Neuronal stem cell (in vitro differentiated cells): Measurements from ENCODE around the gene ANO9.

Experiments
- DNase-seq: peaks from one replicate; pipeline ENCODE4 v3.0.0-alpha.2; 2013; ENCODE audit warnings: low spot score
- H2AFZ ChIP-seq: one replicate; pipeline ENCODE4 v1.6.1; 2013; ENCODE audit warnings: mild to moderate bottlenecking, low read length, inconsistent platforms
- H2AK5ac ChIP-seq: 2 replicates; pipeline ENCODE4 v1.6.1; 2013; ENCODE audit warnings: low read depth, mild to moderate bottlenecking, inconsistent platforms, low read length, moderate library complexity, mixed read lengths
- H2BK120ac ChIP-seq: 2 replicates; pipeline ENCODE4 v1.6.1; 2013; ENCODE audit warnings: low read depth, mild to moderate bottlenecking, inconsistent platforms, low read length, moderate library complexity, mixed read lengths
- H2BK12ac ChIP-seq: one replicate; pipeline ENCODE4 v1.6.1; 2013; ENCODE audit warnings: low read length, inconsistent platforms
- H2BK15ac ChIP-seq: 2 replicates; pipeline ENCODE4 v1.6.1; 2013; ENCODE audit warnings: mild to moderate bottlenecking, low read length, inconsistent platforms, mixed read lengths
- H2BK5ac ChIP-seq: one replicate; pipeline ENCODE4 v1.6.1; 2013; ENCODE audit warnings: inconsistent platforms, mild to moderate bottlenecking, low read length, moderate library complexity
- H3K14ac ChIP-seq: one replicate; pipeline ENCODE4 v1.6.1; 2013; ENCODE audit warnings: low read length, inconsistent platforms
- H3K18ac ChIP-seq: 2 replicates; pipeline ENCODE4 v1.6.1; 2013; ENCODE audit warnings: low read length, inconsistent platforms
- H3K23ac ChIP-seq: 2 replicates; pipeline ENCODE4 v1.6.1; 2013; ENCODE audit warnings: low read depth, mild to moderate bottlenecking, mixed read lengths, low read length, inconsistent platforms; ENCODE audit not compliant: poor library complexity
- H3K27ac ChIP-seq: replicated peaks from 3 replicates; pipeline ENCODE4 v1.5.1; 2013; ENCODE audit warnings: low read length, inconsistent platforms
- H3K27me3 ChIP-seq, 3 experiments: 2 replicates each; pipeline ENCODE4 v1.6.1; 2013; ENCODE audit warnings: low read length in 3 of 3, mild to moderate bottlenecking in 2 of 3, inconsistent platforms in 1 of 3, low read depth in 1 of 3, mixed read lengths in 1 of 3, moderate library complexity in 1 of 3; ENCODE audit not compliant: control insufficient read depth in 3 of 3, insufficient read depth in 3 of 3
- H3K36me3 ChIP-seq, 2 donors: replicated peaks in 1 of 2; 2 replicates each; pipeline ENCODE4 v1.6.1; 2013; ENCODE audit warnings: low read length in 2 of 2; ENCODE audit not compliant: control insufficient read depth in 2 of 2, insufficient read depth in 2 of 2
- H3K4ac ChIP-seq: 2 replicates; pipeline ENCODE4 v1.6.1; 2013; ENCODE audit warnings: inconsistent platforms, mild to moderate bottlenecking, low read length, moderate library complexity
- H3K4me1 ChIP-seq, 2 donors: 1 replicate in 1 of 2; 2 replicates in 1 of 2; pipeline ENCODE4 v1.6.1; 2013; ENCODE audit warnings: low read length in 2 of 2, low read depth in 1 of 2; ENCODE audit not compliant: control insufficient read depth in 2 of 2, insufficient read depth in 1 of 2
- H3K4me2 ChIP-seq: one replicate; pipeline ENCODE4 v1.6.1; 2013; ENCODE audit warnings: mild to moderate bottlenecking, low read length, inconsistent platforms; ENCODE audit not compliant: insufficient read depth, poor library complexity, severe bottlenecking
- H3K4me3 ChIP-seq, 2 donors: 2 replicates each; pipeline ENCODE4 v1.5.1; 2013; ENCODE audit warnings: low read length in 2 of 2, mild to moderate bottlenecking in 2 of 2, inconsistent platforms in 1 of 2, moderate library complexity in 1 of 2
- H3K79me1 ChIP-seq: one replicate; pipeline ENCODE4 v1.6.1; 2013; ENCODE audit warnings: low read depth, mild to moderate bottlenecking, inconsistent platforms, low read length, moderate library complexity
- H3K9ac ChIP-seq: one replicate; pipeline ENCODE4 v1.6.1; 2013; ENCODE audit warnings: mild to moderate bottlenecking, low read depth, low read length, inconsistent platforms; ENCODE audit not compliant: poor library complexity
- H3K9me3 ChIP-seq, 2 donors: replicated peaks in 1 of 2; 2 replicates each; pipeline versions ENCODE3 to v1.6.1; 2013; ENCODE audit warnings: low read length in 2 of 2, mild to moderate bottlenecking in 2 of 2, inconsistent platforms in 1 of 2, low read depth in 1 of 2, mixed read lengths in 1 of 2, moderate library complexity in 1 of 2; ENCODE audit not compliant: control insufficient read depth in 2 of 2, insufficient read depth in 1 of 2
- H4K8ac ChIP-seq: one replicate; pipeline ENCODE4 v1.6.1; 2013; ENCODE audit warnings: low read depth, mild to moderate bottlenecking, inconsistent platforms, low read length, moderate library complexity
- H4K91ac ChIP-seq: one replicate; pipeline ENCODE4 v1.6.1; 2013; ENCODE audit warnings: low read length, low read depth, mild to moderate bottlenecking, inconsistent platforms; ENCODE audit not compliant: poor library complexity
- WGBS, 2 donors: extraction: QIAGEN DNeasy Blood & Tissue Kit; methylation state at CpG; one replicate each; pipeline ENCODE4 v1.1.7; 2013; ENCODE audit warnings: missing lambda C conversion rate in 2 of 2, mixed read lengths in 1 of 2; ENCODE audit not compliant: insufficient read length in 2 of 2, insufficient replicate concordance in 1 of 2; ENCODE audit errors: extremely low coverage in 2 of 2; 5-methylcytosine and 5-hydroxymethylcytosine counted together

ANO9 gene

DNA sequence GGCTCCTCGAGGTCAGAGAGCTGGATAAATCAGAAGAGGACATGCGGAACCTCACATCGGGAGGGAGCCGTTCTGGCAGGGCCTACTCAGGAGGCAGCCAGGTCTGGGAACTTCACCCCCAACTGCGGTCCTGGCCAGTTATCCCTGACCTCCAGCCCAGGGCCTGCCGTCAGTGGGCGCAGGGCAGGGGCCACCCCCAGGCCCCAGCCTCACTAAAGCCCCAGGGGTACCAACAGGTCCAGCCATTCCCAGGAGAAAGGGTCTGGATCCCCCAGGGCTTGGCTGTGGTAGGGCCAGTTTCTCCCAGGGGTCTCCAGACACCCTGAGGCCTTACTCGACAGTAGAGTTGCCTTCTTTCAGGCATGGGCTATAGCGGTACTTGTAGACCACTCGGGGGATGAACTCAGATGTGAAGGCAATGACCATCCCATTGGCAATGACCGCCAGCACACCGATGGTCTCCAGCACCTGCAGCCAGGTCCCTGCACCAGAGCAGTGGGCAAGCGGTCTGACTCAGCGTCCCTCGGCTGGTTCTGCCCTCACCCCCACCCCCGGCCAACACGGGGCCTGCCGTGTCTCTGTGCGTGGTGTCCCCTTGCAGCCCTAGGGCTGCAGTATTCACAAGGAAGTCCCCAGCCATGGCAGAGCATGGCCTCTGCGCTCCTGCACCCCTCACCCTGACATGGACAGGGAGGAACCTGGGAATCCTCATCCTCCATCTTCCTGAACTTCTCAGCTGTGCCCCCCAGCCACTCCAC lies 22.4 kb downstream of the ANO9 start:
- Histone ChIP-seq H2AK5ac (peak overlapping the region; percentile 75), H3K27ac (no peak overlapping the region), H3K18ac (peak overlapping the region; percentile 48), H3K4me1 (peaks cover 0 to 7% of the 10 kb centered on the region in 2 donors), H3K36me3 (no peaks in the 10 kb centered on the region), H3K27me3 (peaks cover 15 to 60% (median 40%) of the 10 kb centered on the region in 3 experiments), H2BK120ac (no peak overlapping the region), H3K4me2 (no peak overlapping the region), H3K4me3 (no peak overlapping the region), H2BK15ac (peak overlapping the region; percentile 9), H4K8ac (peak overlapping the region; percentile 48), H3K9ac (no peak overlapping the region), H3K14ac (peak overlapping the region; percentile 89), H2BK5ac (no peak overlapping the region), H3K4ac (no peak overlapping the region), H3K79me1 (no peaks in the 10 kb centered on the region), H3K23ac (no peak overlapping the region), H2BK12ac (no peak overlapping the region), H3K9me3 (peaks cover 0 to 3% of the 10 kb centered on the region in 2 donors), H2AFZ (no peak overlapping the region), H4K91ac (no peak overlapping the region)
- no peak for DNase-seq
- no CpG with 5 or more reads among the region's 20 CpGs for WGBS, 2 donors

DNA sequence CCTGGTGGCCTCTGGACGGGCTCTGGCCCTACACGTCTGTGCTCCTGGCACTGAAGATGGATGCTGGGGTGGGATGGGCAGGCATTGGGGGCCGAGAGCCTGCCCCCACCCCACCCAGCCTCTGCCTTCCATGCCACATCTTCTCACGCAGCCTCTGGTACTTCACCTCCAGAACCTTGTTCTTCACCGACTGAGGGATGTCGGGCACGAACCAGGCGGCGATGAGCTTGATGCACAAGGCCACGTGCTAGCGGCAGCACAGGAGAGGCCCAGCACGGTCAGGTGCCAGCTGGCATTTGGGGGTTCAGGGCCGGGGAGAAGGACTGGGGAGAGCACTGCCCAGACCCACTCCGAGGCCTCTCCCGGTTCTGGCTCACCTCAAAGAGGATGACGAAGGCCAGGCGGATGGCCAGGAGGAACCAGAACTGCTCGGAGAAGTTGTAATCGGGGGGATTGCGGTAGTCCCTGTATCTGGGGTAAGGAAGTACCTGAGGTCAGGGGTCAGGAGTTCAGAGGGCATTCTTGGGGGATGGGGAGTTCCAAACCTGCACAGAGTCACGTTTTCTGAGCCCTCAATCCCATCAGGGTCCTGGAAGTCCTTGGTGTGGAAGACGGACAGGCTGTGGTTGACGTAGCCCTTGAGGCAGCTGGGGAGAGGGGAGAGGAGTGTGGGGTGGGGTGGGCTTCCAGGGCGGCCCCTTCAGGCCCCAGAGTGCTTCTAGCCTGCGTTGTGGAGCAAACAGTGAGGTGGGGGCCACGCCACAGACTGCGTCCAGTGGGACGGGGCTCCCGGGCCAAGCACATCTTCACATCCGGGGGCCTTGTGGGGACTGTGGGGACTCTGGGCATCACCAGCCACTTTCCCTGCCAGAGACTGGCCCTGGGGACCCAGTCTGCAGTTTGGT lies 23.2 kb downstream of the ANO9 start:
- no peak overlapping the region for H2AFZ ChIP-seq
- H2AK5ac ChIP-seq = peak overlapping the region; percentile 70
- H3K4ac ChIP-seq = no peak overlapping the region
- no peak for DNase-seq
- H2BK5ac ChIP-seq = no peak overlapping the region
- peak overlapping the region; percentile 37 for H3K23ac ChIP-seq
- peak overlapping the region; percentile 71 for H3K18ac ChIP-seq
- no peak overlapping the region for H2BK15ac ChIP-seq
- no peaks in the 10 kb centered on the region for H3K36me3 ChIP-seq
- no peak overlapping the region for H3K27ac ChIP-seq
- H3K4me1 ChIP-seq = peaks cover 0 to 7% of the 10 kb centered on the region in 2 donors
- peak overlapping the region; percentile 50 for H3K9ac ChIP-seq
- no peak overlapping the region for H2BK12ac ChIP-seq
- no peak overlapping the region for H2BK120ac ChIP-seq
- H3K27me3 ChIP-seq = peaks cover 15 to 62% (median 42%) of the 10 kb centered on the region in 3 experiments
- peak overlapping the region; percentile 56 for H3K14ac ChIP-seq
- H3K4me2 ChIP-seq = no peak overlapping the region
- peaks cover 0 to 4% of the 10 kb centered on the region in 2 donors for H3K9me3 ChIP-seq
- H4K8ac ChIP-seq = no peak overlapping the region
- no peak overlapping the region for H4K91ac ChIP-seq
- WGBS, 2 donors = no CpG with 5 or more reads among the region's 30 CpGs
- H3K4me3 ChIP-seq = no peak overlapping the region
- H3K79me1 ChIP-seq = no peaks in the 10 kb centered on the region

DNA sequence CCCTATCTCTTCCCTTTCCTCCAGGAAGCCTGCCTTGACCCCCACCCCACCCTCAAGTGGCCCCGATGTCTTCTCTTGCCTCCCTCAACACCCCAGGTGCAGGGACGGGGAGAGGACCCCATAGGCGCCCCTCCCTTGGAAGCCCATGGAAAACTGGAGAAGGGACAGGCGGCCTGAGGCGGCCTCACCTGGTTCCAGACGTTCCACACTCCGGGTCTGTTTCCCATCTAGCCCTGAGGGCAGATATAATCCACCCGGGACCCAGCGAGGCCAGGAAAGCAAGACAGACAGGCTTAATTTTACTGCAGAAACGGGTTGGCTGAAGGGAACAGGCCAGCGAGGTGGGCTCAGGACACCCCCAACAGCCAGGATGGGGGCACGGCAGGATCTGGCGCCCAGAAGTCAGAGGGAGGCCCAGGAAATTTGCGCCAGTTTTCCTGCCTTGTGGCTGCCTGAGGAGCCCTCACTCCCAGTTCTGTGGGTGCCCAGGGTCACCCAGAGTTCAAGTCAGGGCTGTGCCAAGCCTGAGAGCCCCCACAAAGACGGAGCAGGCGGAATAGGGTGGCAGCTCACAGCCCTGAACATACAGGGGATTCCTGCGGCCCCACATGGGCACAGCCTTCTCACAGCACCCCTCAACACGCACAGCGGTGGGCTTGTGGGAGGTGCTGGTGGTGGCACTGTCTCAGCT lies 24.0 kb downstream of the ANO9 start:
- no peaks in the 10 kb centered on the region for H3K36me3 ChIP-seq
- H2BK12ac ChIP-seq = no peak overlapping the region
- H3K4ac ChIP-seq = no peak overlapping the region
- peak overlapping the region; percentile 50 for H3K9ac ChIP-seq
- no peak overlapping the region for H3K4me3 ChIP-seq
- peaks cover 0 to 7% of the 10 kb centered on the region in 2 donors for H3K4me1 ChIP-seq
- H4K91ac ChIP-seq = no peak overlapping the region
- no peak overlapping the region for H2BK120ac ChIP-seq
- WGBS, 2 donors = no CpG with 5 or more reads among the region's 19 CpGs
- no peak overlapping the region for H3K4me2 ChIP-seq
- H3K27ac ChIP-seq = no peak overlapping the region
- H3K23ac ChIP-seq = no peak overlapping the region
- H2BK5ac ChIP-seq = no peak overlapping the region
- no peak overlapping the region for H3K14ac ChIP-seq
- peak overlapping the region; percentile 50 for H2AK5ac ChIP-seq
- no peak overlapping the region for H4K8ac ChIP-seq
- peak overlapping the region; percentile 64 for H2BK15ac ChIP-seq
- no peak for DNase-seq
- peak overlapping the region; percentile 91 for H2AFZ ChIP-seq
- peak overlapping the region; percentile 19 for H3K18ac ChIP-seq
- no peaks in the 10 kb centered on the region for H3K79me1 ChIP-seq
- peaks cover 0 to 4% of the 10 kb centered on the region in 2 donors for H3K9me3 ChIP-seq
- H3K27me3 ChIP-seq = peaks cover 15 to 68% (median 44%) of the 10 kb centered on the region in 3 experiments
